Mucosa of gallbladder (tissue), 1 donor: Measurements from ENCODE around the gene MTPN. TPM values are rescaled to one million over a fixed set of nuclear protein-coding genes. Genes with fewer than 3 reads are reported as not detected.

Experiments used
- DNase-seq: peaks from one replicate; pipeline ENCODE4 v3.0.0-alpha.2; 2020; ENCODE audit warnings: low spot score
- total RNA-seq: library from RNA; stranded (reverse); gene quantifications from one replicate; pipeline ENCODE4 v1.2.1, GENCODE V29; 2021
- donor health status: DM: no; HTN: no; CAD: no.

MTPN gene
- total RNA-seq, 1 donor from 2014 or later: 110 TPM

- no peak for DNase-seq
Measured at GRCh38 chr7:135925210-135925609, 51.9 kb downstream of the MTPN start.

- no peak for DNase-seq
Measured at GRCh38 chr7:135924302-135924701, 52.9 kb downstream of the MTPN start.

- no peak for DNase-seq
Measured at GRCh38 chr7:135922263-135922662, 54.9 kb downstream of the MTPN start.

- DNase-seq: no peak
Measured at GRCh38 chr7:135920478-135920877, 56.7 kb downstream of the MTPN start.

- DNase-seq: no peak
Measured at GRCh38 chr7:135919071-135919841, 57.9 kb downstream of the MTPN start.

- no peak for DNase-seq
Measured at GRCh38 chr7:135918134-135918533, 59.0 kb downstream of the MTPN start.

- no peak for DNase-seq
Measured at GRCh38 chr7:135917721-135918120, 59.4 kb downstream of the MTPN start.

- no peak for DNase-seq
Measured at GRCh38 chr7:135914346-135914745, 62.8 kb downstream of the MTPN start.

GRCh38 chr7:135913404-135913803 is 63.8 kb downstream of the MTPN start:
- no peak for DNase-seq

- no peak for DNase-seq
Measured at GRCh38 chr7:135911099-135911498, 66.1 kb downstream of the MTPN start.

- no peak for DNase-seq
Measured at GRCh38 chr7:135910393-135911036, 66.6 kb downstream of the MTPN start.

GRCh38 chr7:135905858-135906257 is 71.3 kb downstream of the MTPN start:
- DNase-seq: no peak

GRCh38 chr7:135905355-135905754 is 71.8 kb downstream of the MTPN start:
- DNase-seq: no peak

GRCh38 chr7:135904282-135904681 is 72.9 kb downstream of the MTPN start:
- DNase-seq: no peak

GRCh38 chr7:135901585-135902540 is 75.3 kb downstream of the MTPN start:
- no peak for DNase-seq

GRCh38 chr7:135900065-135900546 is 77.1 kb downstream of the MTPN start:
- DNase-seq: no peak

- no peak for DNase-seq
Measured at GRCh38 chr7:135899458-135900064, 77.6 kb downstream of the MTPN start.

GRCh38 chr7:135898226-135898625 is 78.9 kb downstream of the MTPN start:
- DNase-seq: no peak

- DNase-seq: no peak
Measured at GRCh38 chr7:135894816-135895215, 82.3 kb downstream of the MTPN start.

GRCh38 chr7:135889823-135890222 is 87.3 kb downstream of the MTPN start:
- DNase-seq: no peak

- no peak for DNase-seq
Measured at GRCh38 chr7:135888740-135889139, 88.4 kb downstream of the MTPN start.
